Muscle layer of colon (tissue), 2 donors: ENCODE results near the gene TAGLN3.

Source experiments
- H3K27ac ChIP-seq: one replicate; pipeline ENCODE4 v1.7.0; 2013; ENCODE audit warnings: low read depth, mild to moderate bottlenecking, low read length, moderate library complexity
- H3K27me3 ChIP-seq, 2 donors: one replicate each; pipeline ENCODE4 v1.7.0; 2013; ENCODE audit warnings: low read length in 2 of 2, mild to moderate bottlenecking in 2 of 2; ENCODE audit not compliant: insufficient read depth in 2 of 2, control insufficient read depth in 1 of 2
- H3K36me3 ChIP-seq: one replicate; pipeline ENCODE4 v1.7.0; 2013; ENCODE audit warnings: mild to moderate bottlenecking, low read length; ENCODE audit not compliant: insufficient read depth
- H3K4me1 ChIP-seq: one replicate; pipeline ENCODE4 v1.7.0; 2013; ENCODE audit warnings: mild to moderate bottlenecking, low read length; ENCODE audit not compliant: insufficient read depth
- H3K4me3 ChIP-seq, 2 donors: one replicate each; pipeline ENCODE4 v1.7.0; 2013; ENCODE audit warnings: low read length in 2 of 2, low read depth in 1 of 2, mild to moderate bottlenecking in 1 of 2, moderate library complexity in 1 of 2
- H3K9ac ChIP-seq: one replicate; pipeline ENCODE4 v1.7.0; 2013; ENCODE audit warnings: low read length
- H3K9me3 ChIP-seq: one replicate; pipeline ENCODE4 v1.7.0; 2013; ENCODE audit warnings: mild to moderate bottlenecking, low read length
- donor health status: abdominal sarcoma.
- donor health status: Adenocarcinoma of cecum.

The TAGLN3 gene

GRCh38 chr3:111963424-111963823 is 35.3 kb upstream of the TAGLN3 start:
- H3K36me3 ChIP-seq: peaks cover 35% of the 10 kb centered on the region
- H3K27ac ChIP-seq: no peak overlapping the region
- H3K4me3 ChIP-seq: no peak overlapping the region
- H3K9me3 ChIP-seq: no peaks in the 10 kb centered on the region
- H3K9ac ChIP-seq: no peak overlapping the region
- no peaks in the 10 kb centered on the region for H3K27me3 ChIP-seq
- H3K4me1 ChIP-seq: peaks cover 6% of the 10 kb centered on the region

- Histone ChIP-seq H3K36me3 (peaks cover 29% of the 10 kb centered on the region), H3K4me1 (peaks cover 6% of the 10 kb centered on the region), H3K27ac (no peak overlapping the region), H3K4me3 (no peak overlapping the region), H3K9ac (no peak overlapping the region), H3K9me3 (no peaks in the 10 kb centered on the region), H3K27me3 (no peaks in the 10 kb centered on the region)
Measured at GRCh38 chr3:111965484-111965883, 33.2 kb upstream of the TAGLN3 start.

DNA sequence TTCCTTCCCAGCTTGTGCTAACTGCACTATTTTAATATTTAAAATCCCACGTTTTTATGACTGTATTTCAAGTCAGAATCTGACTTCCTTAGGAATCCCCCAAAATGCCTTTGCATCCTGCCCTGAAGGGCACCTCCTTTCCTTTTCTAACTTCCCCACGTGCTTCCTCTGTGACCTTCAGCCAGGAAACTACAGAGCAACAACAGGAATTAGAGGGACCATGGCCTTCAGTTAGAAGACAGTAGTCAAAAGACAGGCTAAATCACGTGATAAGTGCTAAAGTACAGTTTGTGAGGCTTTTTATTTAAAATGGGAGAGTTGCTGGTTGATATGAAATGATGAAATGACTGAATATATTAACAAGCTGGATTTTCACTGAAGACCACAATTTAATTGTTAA is 31.7 kb upstream of the TAGLN3 start:
- Histone ChIP-seq H3K27ac (no peak overlapping the region), H3K9me3 (no peaks in the 10 kb centered on the region), H3K4me1 (peaks cover 6% of the 10 kb centered on the region), H3K27me3 (no peaks in the 10 kb centered on the region), H3K4me3 (no peak overlapping the region), H3K36me3 (peaks cover 28% of the 10 kb centered on the region), H3K9ac (no peak overlapping the region)

GRCh38 chr3:111967651-111968274 is 31.0 kb upstream of the TAGLN3 start:
- Histone ChIP-seq H3K27ac (no peak overlapping the region), H3K9me3 (no peaks in the 10 kb centered on the region), H3K27me3 (no peaks in the 10 kb centered on the region), H3K4me3 (no peak overlapping the region), H3K9ac (no peak overlapping the region), H3K36me3 (peaks cover 24% of the 10 kb centered on the region), H3K4me1 (peaks cover 6% of the 10 kb centered on the region)

DNA sequence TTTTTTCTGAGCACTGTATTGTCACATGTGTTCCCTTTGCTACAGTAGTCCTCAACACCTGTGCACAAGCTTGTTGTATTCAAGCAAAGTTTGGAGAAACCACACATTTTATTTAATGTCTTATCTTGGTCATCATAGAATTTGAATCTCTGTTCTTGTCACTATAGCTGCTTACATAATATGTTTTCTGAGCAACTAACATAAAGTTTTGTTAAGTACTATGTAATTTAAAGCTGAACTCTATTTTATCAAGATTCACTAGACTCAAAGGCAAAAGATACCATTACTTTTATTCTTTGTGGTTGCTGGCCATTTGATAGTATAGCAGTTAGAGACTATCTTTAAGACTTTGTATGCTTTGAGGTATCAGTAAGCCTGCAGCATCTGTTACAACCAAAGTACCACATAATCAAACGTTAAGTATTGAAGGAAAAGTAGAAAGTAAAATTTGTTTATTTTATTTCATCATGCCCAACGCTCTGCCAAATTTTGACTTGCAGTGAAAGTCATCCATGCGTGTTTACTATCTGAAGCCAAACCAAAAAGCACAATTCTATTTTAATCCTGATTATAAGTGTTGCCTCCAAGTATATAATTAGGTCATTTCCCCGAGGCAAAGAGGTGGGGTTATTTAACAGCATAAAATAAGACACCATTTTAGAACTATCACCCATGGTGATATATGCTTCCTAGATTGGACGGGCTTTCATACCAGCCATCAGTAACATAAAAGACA is 30.2 kb upstream of the TAGLN3 start:
- Histone ChIP-seq H3K9me3 (no peaks in the 10 kb centered on the region), H3K27me3 (no peaks in the 10 kb centered on the region), H3K36me3 (peaks cover 24% of the 10 kb centered on the region), H3K4me3 (no peak overlapping the region), H3K27ac (no peak overlapping the region), H3K4me1 (peaks cover 6% of the 10 kb centered on the region), H3K9ac (no peak overlapping the region)

GRCh38 chr3:111970376-111970775 is 28.3 kb upstream of the TAGLN3 start:
- Histone ChIP-seq H3K4me1 (peaks cover 6% of the 10 kb centered on the region), H3K4me3 (no peak overlapping the region), H3K9me3 (no peaks in the 10 kb centered on the region), H3K9ac (no peak overlapping the region), H3K27ac (no peak overlapping the region), H3K27me3 (no peaks in the 10 kb centered on the region), H3K36me3 (peaks cover 14% of the 10 kb centered on the region)

DNA sequence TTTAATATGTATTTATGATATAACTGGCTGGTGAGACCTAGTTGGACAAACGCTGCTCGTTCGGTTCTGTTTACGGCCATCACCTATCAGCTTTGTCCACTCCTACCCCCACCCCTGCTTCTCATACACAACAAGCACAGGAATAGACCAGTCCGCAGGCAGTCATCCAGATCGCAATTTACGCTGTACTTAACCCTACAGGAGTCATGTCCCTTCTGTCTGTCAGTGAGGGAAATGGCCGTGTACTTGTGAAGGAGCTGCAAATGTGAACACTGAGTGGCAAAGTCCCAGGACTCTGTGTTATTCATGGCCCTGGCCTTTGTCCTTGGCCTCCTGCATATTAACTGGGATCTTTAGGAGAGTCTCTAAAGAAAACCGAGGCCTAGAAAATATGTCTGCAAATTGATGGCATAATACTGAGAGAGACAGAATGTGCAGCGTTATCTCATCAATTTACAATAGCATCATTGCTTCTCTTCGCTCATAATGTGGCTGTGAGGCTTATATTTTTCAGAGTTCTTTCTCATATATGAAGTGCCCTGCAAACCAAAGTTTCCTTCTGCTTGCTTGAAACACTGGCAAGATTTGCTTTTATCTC is 27.1 kb upstream of the TAGLN3 start:
- peaks cover 6% of the 10 kb centered on the region for H3K4me1 ChIP-seq
- H3K27ac ChIP-seq: no peak overlapping the region
- H3K9me3 ChIP-seq: no peaks in the 10 kb centered on the region
- no peak overlapping the region for H3K9ac ChIP-seq
- H3K27me3 ChIP-seq: no peaks in the 10 kb centered on the region
- no peak overlapping the region for H3K4me3 ChIP-seq
- H3K36me3 ChIP-seq: peaks cover 8% of the 10 kb centered on the region

GRCh38 chr3:111972891-111973290 is 25.8 kb upstream of the TAGLN3 start:
- no peak overlapping the region for H3K9ac ChIP-seq
- no peaks in the 10 kb centered on the region for H3K4me1 ChIP-seq
- no peaks in the 10 kb centered on the region for H3K9me3 ChIP-seq
- no peak overlapping the region for H3K27ac ChIP-seq
- no peaks in the 10 kb centered on the region for H3K27me3 ChIP-seq
- H3K4me3 ChIP-seq: no peak overlapping the region
- H3K36me3 ChIP-seq: peaks cover 8% of the 10 kb centered on the region

GRCh38 chr3:111975131-111975530 is 23.6 kb upstream of the TAGLN3 start:
- Histone ChIP-seq H3K36me3 (no peaks in the 10 kb centered on the region), H3K4me1 (no peaks in the 10 kb centered on the region), H3K9me3 (no peaks in the 10 kb centered on the region), H3K9ac (no peak overlapping the region), H3K4me3 (no peak overlapping the region), H3K27ac (no peak overlapping the region), H3K27me3 (no peaks in the 10 kb centered on the region)

DNA sequence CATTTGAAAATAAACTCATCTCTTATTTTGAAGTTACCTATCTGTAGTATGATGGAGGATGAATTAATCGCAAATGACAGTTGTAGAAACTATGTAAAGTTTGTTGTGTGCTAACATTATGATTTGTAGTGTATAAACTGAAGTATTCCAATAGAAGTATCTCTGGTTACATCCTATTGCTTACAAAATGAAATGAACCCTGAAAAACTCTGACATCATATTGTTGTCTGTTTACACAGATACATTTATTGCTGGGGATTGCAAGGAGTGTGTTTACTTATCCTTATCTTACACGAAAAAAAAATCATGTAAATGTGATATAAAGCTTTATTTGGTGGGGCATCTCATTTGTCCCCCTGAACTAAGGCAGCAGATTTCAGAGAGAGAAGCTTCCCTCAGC is 22.5 kb upstream of the TAGLN3 start:
- Histone ChIP-seq H3K36me3 (no peaks in the 10 kb centered on the region), H3K4me1 (peaks cover 6% of the 10 kb centered on the region), H3K27ac (no peak overlapping the region), H3K9me3 (no peaks in the 10 kb centered on the region), H3K4me3 (no peak overlapping the region), H3K27me3 (no peaks in the 10 kb centered on the region), H3K9ac (no peak overlapping the region)

GRCh38 chr3:111978583-111979433 is 19.9 kb upstream of the TAGLN3 start, which contains the start of gene ABHD10:
Gene ABHD10, plus strand, starts transcription at chr3:111979026. Its CDS starts 36 bp downstream, at chr3:111979062.
- H3K4me3 ChIP-seq: peak within 1 kb of the TSS; percentile 82 to 84
- no peaks in the 10 kb centered on the region for H3K36me3 ChIP-seq
- H3K9ac ChIP-seq: peak within 1 kb of the TSS; percentile 71
- peak within 1 kb of the TSS; percentile 82 for H3K27ac ChIP-seq
- H3K27me3 ChIP-seq: no peaks in the 10 kb centered on the region
- no peaks in the 10 kb centered on the region for H3K9me3 ChIP-seq
- peaks cover 17% of the 10 kb centered on the region for H3K4me1 ChIP-seq
